ENCODE results near the gene IL17RA.

DNA sequence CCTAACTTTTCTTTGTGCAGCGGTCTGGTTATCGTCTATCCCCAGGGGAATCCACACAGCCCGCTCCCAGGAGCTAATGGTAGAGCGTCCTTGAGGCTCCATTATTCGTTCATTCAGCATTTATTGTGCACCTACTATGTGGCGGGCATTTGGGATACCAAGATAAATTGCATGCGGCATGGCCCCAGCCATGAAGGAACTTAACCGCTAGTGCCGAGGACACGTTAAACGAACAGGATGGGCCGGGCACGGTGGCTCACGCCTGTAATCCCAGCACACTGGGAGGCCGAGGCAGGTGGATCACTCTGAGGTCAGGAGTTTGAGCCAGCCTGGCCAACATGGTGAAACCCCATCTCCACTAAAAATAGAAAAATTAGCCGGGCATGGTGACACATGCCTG lies 25.2 kb downstream of the IL17RA start:
- TF ChIP-seq, protein P1, sequence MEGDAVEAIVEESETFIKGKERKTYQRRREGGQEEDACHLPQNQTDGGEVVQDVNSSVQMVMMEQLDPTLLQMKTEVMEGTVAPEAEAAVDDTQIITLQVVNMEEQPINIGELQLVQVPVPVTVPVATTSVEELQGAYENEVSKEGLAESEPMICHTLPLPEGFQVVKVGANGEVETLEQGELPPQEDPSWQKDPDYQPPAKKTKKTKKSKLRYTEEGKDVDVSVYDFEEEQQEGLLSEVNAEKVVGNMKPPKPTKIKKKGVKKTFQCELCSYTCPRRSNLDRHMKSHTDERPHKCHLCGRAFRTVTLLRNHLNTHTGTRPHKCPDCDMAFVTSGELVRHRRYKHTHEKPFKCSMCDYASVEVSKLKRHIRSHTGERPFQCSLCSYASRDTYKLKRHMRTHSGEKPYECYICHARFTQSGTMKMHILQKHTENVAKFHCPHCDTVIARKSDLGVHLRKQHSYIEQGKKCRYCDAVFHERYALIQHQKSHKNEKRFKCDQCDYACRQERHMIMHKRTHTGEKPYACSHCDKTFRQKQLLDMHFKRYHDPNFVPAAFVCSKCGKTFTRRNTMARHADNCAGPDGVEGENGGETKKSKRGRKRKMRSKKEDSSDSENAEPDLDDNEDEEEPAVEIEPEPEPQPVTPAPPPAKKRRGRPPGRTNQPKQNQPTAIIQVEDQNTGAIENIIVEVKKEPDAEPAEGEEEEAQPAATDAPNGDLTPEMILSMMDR (IDR thresholded peaks at IDR 0.05), result no peak
- TF ChIP-seq POLR2AphosphoS5 (IDR thresholded peaks at IDR 0.05), result no peak
